K562 (cell line): ENCODE data around the gene ST7. TPM values are rescaled to one million over a fixed set of nuclear protein-coding genes. Genes with fewer than 3 reads are reported as not detected.

ENCODE experiments used
- CCNT2 ChIP-seq: IDR thresholded peaks from 2 replicates; pipeline ENCODE4 v1.6.1; 2011; ENCODE audit warnings: borderline replicate concordance, low read depth, mild to moderate bottlenecking, moderate library complexity, mixed read lengths, low read length; ENCODE audit not compliant: insufficient read length; ENCODE audit errors: extremely low read depth
- ELF4 ChIP-seq: fragments of 450-650 bp; formaldehyde crosslinking; IDR thresholded peaks from 2 replicates; pipeline ENCODE4 v1.4.0; 2022; ENCODE audit warnings: missing genetic modification characterization
- ETS1 ChIP-seq: conservative IDR thresholded peaks from 2 replicates; pipeline ENCODE4 v1.6.1; 2011; ENCODE audit warnings: low read depth, mild to moderate bottlenecking, low read length; ENCODE audit not compliant: control insufficient read depth
- HSF4 ChIP-seq: fragments of 250-450 bp; sonication (Bioruptor Pico); IDR thresholded peaks from 2 replicates; pipeline ENCODE4 v2.1.2; 2022; ENCODE audit warnings: mild to moderate bottlenecking, moderate library complexity, borderline replicate concordance
- KAT2B ChIP-seq: IDR thresholded peaks from one replicate; pipeline ENCODE4 v1.6.1; 2012; ENCODE audit warnings: low read depth, mild to moderate bottlenecking, control low read depth, inconsistent platforms, low read length, moderate library complexity
- KDM5B ChIP-seq: fragments of 200-600 bp; sonication (generic); IDR thresholded peaks from 2 replicates; pipeline ENCODE4 v1.6.1; 2012; ENCODE audit warnings: low read depth, mild to moderate bottlenecking, moderate library complexity, low read length, control low read depth, inconsistent platforms; ENCODE audit not compliant: insufficient replicate concordance
- KLF13 ChIP-seq: fragments of 450-650 bp; IDR thresholded peaks from 2 replicates; pipeline ENCODE4 v1.6.1; 2016; ENCODE audit warnings: missing genetic modification characterization, low read depth, mild to moderate bottlenecking, missing compliant biosample characterization, moderate library complexity, borderline replicate concordance
- NR2C2 ChIP-seq, 2 experiments: fragments of 200-800 bp in 1 of 2; sonication (Bioruptor generic) in 1 of 2; sonication (generic) in 1 of 2; formaldehyde crosslinking in 1 of 2; IDR thresholded peaks; 2 replicates each; pipeline versions ENCODE4 v1.6.1 to v1.8.0; 2016 to 2022; ENCODE audit warnings: mild to moderate bottlenecking in 1 of 2, missing compliant biosample characterization in 1 of 2, missing genetic modification characterization in 1 of 2, missing genetic modification reagents in 1 of 2
- PCBP2 ChIP-seq: fragments of 200-400 bp; formaldehyde crosslinking; IDR thresholded peaks from 2 replicates; pipeline ENCODE4 v1.6.1; 2018; ENCODE audit warnings: low read length, low read depth, mild to moderate bottlenecking, moderate library complexity; ENCODE audit not compliant: poor library complexity, severe bottlenecking
- RFX1 ChIP-seq: fragments of 450-650 bp; IDR thresholded peaks from 2 replicates; pipeline ENCODE4 v1.6.1; 2016; ENCODE audit warnings: mild to moderate bottlenecking, moderate library complexity
- STAT5A ChIP-seq: IDR thresholded peaks from 2 replicates; pipeline ENCODE4 v1.6.1; 2012; ENCODE audit warnings: low read length, inconsistent platforms, borderline replicate concordance
- TCF7L2 ChIP-seq: fragments of 150-350 bp; IDR thresholded peaks from 2 replicates; pipeline ENCODE4 v1.6.1; 2016; ENCODE audit warnings: low read depth, mild to moderate bottlenecking, low read length, moderate library complexity
- TEAD2 ChIP-seq: fragments of 450-650 bp; IDR thresholded peaks from 2 replicates; pipeline ENCODE4 v1.6.1; 2016; ENCODE audit warnings: missing genetic modification characterization, control low read depth, missing compliant biosample characterization
- TOE1 ChIP-seq, 2 experiments: fragments of 450-650 bp in 1 of 2; sonication (generic) in 1 of 2; formaldehyde crosslinking in 1 of 2; IDR thresholded peaks; 2 replicates each; pipeline versions ENCODE4 v1.7.1 to v1.8.0; 2016 to 2022; ENCODE audit warnings: borderline replicate concordance in 2 of 2, mild to moderate bottlenecking in 2 of 2, antibody characterized with exemption in 1 of 2, inconsistent platforms in 1 of 2, low read depth in 1 of 2, missing genetic modification reagents in 1 of 2, moderate library complexity in 1 of 2
- ZC3H8 ChIP-seq: fragments of 450-650 bp; IDR thresholded peaks from 2 replicates; pipeline ENCODE4 v1.6.1; 2017
- ZNF124 ChIP-seq: sonication (generic); formaldehyde crosslinking; IDR thresholded peaks from 2 replicates; pipeline ENCODE4 v1.8.1; 2022; ENCODE audit warnings: missing genetic modification reagents
- ZNF184 ChIP-seq: sonication (generic); formaldehyde crosslinking; IDR thresholded peaks from 2 replicates; pipeline ENCODE4 v1.5.0; 2020; ENCODE audit warnings: missing genetic modification reagents
- ZNF24 ChIP-seq: fragments of 450-650 bp; IDR thresholded peaks from 2 replicates; pipeline ENCODE4 v1.6.1; 2016
- ZNF431 ChIP-seq: sonication (generic); formaldehyde crosslinking; IDR thresholded peaks from 2 replicates; pipeline ENCODE4 v1.8.0; 2022; ENCODE audit warnings: mild to moderate bottlenecking, missing genetic modification reagents
- ZNF589 ChIP-seq: fragments of 200-800 bp; sonication (Bioruptor generic); IDR thresholded peaks from 2 replicates; pipeline ENCODE4 v1.6.1; 2016; ENCODE audit warnings: low read depth, missing genetic modification characterization, missing compliant biosample characterization
- ZNF695 ChIP-seq: fragments of 450-650 bp; formaldehyde crosslinking; IDR thresholded peaks from 2 replicates; pipeline ENCODE4 v1.4.0; 2020; ENCODE audit warnings: mild to moderate bottlenecking, moderate library complexity
- polyA plus RNA-seq, 8 experiments: library from polyadenylated mRNA; depleted of rRNA in 4 of 8; stranded (reverse) in 5 of 8; unstranded in 3 of 8; fragments of >200 nt; fragmentation: Nextera tagmentation in 2 of 8; fragmentation: Illumina TruSeq in 1 of 8; extraction: Ambion mirVana in 2 of 8; extraction: Trizol in 1 of 8; gene quantifications; 2 replicates each; pipeline versions ENCODE4 v1.2.1 to v1.2.3, GENCODE V29; 2011 to 2014; ENCODE audit warnings: inconsistent platforms in 1 of 8, missing spikeins in 1 of 8
- total RNA-seq, 7 experiments: library from RNA; depleted of rRNA in 6 of 7; stranded (reverse); fragments of >200 nt in 6 of 7; fragmentation: Illumina TruSeq in 2 of 7; extraction: Trizol in 2 of 7; gene quantifications; 2 replicates each; pipeline versions ENCODE4 v1.2.1 to v1.2.3, GENCODE V29; 2011 to 2021; ENCODE audit warnings: low replicate concordance in 1 of 7
- TF ChIP-seq, protein P1 (sequence below), 2 experiments: IDR thresholded peaks; 2 replicates each; pipeline ENCODE4 v1.6.1; 2012; ENCODE audit warnings: improper control_type of control experiment in 2 of 2, low read depth in 2 of 2, low read length in 2 of 2, borderline replicate concordance in 1 of 2

The ST7 gene
- total and polyA plus RNA-seq, 9 of the 15 experiments (the other 6 are each of a cell fraction or from before 2014, with no cell fraction given) = 23.9 to 56.3 (median 36.9) TPM

GRCh38 chr7:116951366-116952292 lies 1.7 kb upstream of the ST7 start (continued):
- TF ChIP-seq, protein P1, sequence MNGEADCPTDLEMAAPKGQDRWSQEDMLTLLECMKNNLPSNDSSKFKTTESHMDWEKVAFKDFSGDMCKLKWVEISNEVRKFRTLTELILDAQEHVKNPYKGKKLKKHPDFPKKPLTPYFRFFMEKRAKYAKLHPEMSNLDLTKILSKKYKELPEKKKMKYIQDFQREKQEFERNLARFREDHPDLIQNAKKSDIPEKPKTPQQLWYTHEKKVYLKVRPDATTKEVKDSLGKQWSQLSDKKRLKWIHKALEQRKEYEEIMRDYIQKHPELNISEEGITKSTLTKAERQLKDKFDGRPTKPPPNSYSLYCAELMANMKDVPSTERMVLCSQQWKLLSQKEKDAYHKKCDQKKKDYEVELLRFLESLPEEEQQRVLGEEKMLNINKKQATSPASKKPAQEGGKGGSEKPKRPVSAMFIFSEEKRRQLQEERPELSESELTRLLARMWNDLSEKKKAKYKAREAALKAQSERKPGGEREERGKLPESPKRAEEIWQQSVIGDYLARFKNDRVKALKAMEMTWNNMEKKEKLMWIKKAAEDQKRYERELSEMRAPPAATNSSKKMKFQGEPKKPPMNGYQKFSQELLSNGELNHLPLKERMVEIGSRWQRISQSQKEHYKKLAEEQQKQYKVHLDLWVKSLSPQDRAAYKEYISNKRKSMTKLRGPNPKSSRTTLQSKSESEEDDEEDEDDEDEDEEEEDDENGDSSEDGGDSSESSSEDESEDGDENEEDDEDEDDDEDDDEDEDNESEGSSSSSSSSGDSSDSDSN (IDR thresholded peaks at IDR 0.05; ENCODE audit: borderline replicate concordance in 1 of 2, low read depth in 2 of 2, low read length in 2 of 2) = 0 out of 4 replicates have a peak, but pooled peaks of 1 of the 2 experiments have one; percentile 9
- TF ChIP-seq TOE1 (IDR thresholded peaks at IDR 0.05; ENCODE audit: borderline replicate concordance) (no peak), TOE1 (CRISPR knock-in tag; IDR thresholded peaks at IDR 0.05; ENCODE audit: borderline replicate concordance, low read depth) (no peak), TEAD2 (tag) (no peak), RFX1 (no peak), ETS1 (no peak), KDM5B (no peak), ZNF695 (no peak), ZNF184 (no peak), ZC3H8 (no peak), ZNF124 (CRISPR knock-in tag) (no peak), ZNF589 (CRISPR knock-in tag) (peak; percentile 89), CCNT2 (no peak), HSF4 (CRISPR knock-in tag) (no peak), KAT2B (no peak), NR2C2 (CRISPR knock-in tag; IDR thresholded peaks at IDR 0.05) (peak; percentile 89), NR2C2 (tag; IDR thresholded peaks at IDR 0.05) (peak; percentile 92), ELF4 (CRISPR knock-in tag) (no peak), TCF7L2 (no peak), KLF13 (tag) (no peak), PCBP2 (no peak), ZNF431 (no peak; the same call in 1 of the 2 replicates), STAT5A (peak; percentile 3; the same call in 1 of the 2 replicates), ZNF24 (0 out of 2 replicates have a peak, but pooled peaks have one; percentile 32)
